Measurements from ENCODE around the gene SETBP1. TPM values are rescaled to one million over a fixed set of nuclear protein-coding genes. Genes with fewer than 3 reads are reported as not detected.

The SETBP1 gene
- total RNA-seq, 2 donors from 2014 or later = 17.3 to 20.1 TPM

DNA sequence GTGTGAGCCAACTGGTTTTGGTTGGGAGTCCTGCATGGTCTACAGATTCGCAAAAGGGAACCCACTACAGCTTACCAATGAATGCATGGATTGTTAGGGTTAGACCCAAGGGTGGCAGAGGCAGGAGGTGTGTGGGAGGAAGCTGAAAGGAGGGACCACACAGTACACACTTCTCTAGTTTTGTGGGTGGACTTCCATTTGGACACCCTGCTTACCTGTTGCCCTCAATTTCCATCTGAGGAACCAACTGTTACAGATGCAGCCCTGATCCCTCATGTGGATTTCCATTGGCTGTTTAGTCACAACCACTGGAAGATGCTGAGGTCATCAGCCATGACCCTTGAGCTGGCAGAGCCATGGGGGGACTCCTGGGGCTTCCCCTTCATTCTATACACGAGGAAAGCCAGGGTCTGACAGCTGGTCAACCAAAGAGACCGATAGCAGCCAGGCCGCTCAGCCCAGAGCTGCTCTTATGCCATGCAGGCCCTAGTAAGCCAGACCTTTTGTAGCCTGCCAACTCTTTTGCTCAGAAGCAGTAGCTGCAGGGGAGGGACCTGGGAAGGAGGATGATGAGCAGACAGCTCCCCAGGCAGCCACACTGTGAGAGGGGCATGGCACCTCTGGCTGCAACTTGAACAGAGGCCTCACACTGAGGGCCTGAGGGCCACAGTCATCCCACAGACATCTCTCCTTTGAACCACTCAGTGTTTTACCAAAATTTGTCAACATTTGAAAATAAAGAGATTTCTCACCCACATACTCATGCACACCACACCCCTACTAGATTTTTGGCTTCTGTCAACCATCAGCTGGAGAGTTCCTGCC is 162.1 kb downstream of the SETBP1 start:
- no peak overlapping the region for H3K27ac ChIP-seq (ENCODE audit: low read depth, low read length)
- H3K4me3 ChIP-seq (ENCODE audit: low read length) = no peak overlapping the region
- H3K9me3 ChIP-seq (ENCODE audit: control insufficient read depth, low read length) = no peaks in the 10 kb centered on the region
- TF ChIP-seq, protein P1, sequence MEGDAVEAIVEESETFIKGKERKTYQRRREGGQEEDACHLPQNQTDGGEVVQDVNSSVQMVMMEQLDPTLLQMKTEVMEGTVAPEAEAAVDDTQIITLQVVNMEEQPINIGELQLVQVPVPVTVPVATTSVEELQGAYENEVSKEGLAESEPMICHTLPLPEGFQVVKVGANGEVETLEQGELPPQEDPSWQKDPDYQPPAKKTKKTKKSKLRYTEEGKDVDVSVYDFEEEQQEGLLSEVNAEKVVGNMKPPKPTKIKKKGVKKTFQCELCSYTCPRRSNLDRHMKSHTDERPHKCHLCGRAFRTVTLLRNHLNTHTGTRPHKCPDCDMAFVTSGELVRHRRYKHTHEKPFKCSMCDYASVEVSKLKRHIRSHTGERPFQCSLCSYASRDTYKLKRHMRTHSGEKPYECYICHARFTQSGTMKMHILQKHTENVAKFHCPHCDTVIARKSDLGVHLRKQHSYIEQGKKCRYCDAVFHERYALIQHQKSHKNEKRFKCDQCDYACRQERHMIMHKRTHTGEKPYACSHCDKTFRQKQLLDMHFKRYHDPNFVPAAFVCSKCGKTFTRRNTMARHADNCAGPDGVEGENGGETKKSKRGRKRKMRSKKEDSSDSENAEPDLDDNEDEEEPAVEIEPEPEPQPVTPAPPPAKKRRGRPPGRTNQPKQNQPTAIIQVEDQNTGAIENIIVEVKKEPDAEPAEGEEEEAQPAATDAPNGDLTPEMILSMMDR (conservative IDR thresholded peaks at IDR 0.05) = no peak
- H3K4me1 ChIP-seq (ENCODE audit: control insufficient read depth, insufficient read depth, low read length) = peaks cover 7% of the 10 kb centered on the region
- H3K27me3 ChIP-seq (ENCODE audit: control insufficient read depth, insufficient read depth, low read length, poor library complexity, severe bottlenecking) = no peaks in the 10 kb centered on the region
- WGBS, 2 experiments (ENCODE audit: insufficient coverage in 1 of 2, insufficient read length in 1 of 2) = 96 to 100% methylated on average over 4 of the region's 4 CpGs
- H3K9me3 Mint-ChIP-seq = no peaks in the 10 kb centered on the region
- H3K4me3 Mint-ChIP-seq = no peak overlapping the region
- peaks cover 23% of the 10 kb centered on the region for H3K4me1 Mint-ChIP-seq
- H3K9ac ChIP-seq (ENCODE audit: extremely low read depth, low read length, poor library complexity, severe bottlenecking) = no peak overlapping the region
- H3K27me3 Mint-ChIP-seq (ENCODE audit: insufficient read depth) = peaks cover 2% of the 10 kb centered on the region
- DNase-seq = no peak
- peaks cover 2% of the 10 kb centered on the region for H3K36me3 Mint-ChIP-seq (ENCODE audit: low read depth)
- no peaks in the 10 kb centered on the region for H3K36me3 ChIP-seq (ENCODE audit: control insufficient read depth, insufficient read depth, low read length)
- no peak overlapping the region for H3K27ac Mint-ChIP-seq

DNA sequence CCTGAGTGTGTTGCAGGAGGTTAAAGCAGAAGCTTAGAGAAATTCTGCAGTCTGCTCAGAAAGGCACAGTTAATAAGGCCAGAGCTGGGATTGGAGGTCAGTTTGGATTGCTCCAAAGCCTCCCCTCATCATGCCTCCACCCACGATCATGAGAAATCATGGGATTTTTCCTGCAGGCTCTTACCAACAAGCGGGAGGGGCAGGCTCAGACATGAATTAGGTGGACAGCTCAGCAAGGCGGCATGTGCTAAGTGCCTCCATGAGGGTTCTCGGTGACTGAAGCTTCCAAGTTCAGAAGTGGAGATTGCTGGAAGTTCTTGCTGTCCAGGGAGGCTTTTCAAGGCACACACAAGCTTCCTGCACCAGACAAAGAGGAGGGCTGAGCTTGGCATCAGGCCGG is 163.8 kb downstream of the SETBP1 start:
- H3K27me3 Mint-ChIP-seq (ENCODE audit: insufficient read depth) = peaks cover 2% of the 10 kb centered on the region
- DNase-seq = no peak
- Histone ChIP-seq H3K4me1 (ENCODE audit: control insufficient read depth, insufficient read depth, low read length) (peaks cover 1% of the 10 kb centered on the region), H3K27me3 (ENCODE audit: control insufficient read depth, insufficient read depth, low read length, poor library complexity, severe bottlenecking) (no peaks in the 10 kb centered on the region), H3K4me3 (ENCODE audit: low read length) (no peak overlapping the region), H3K36me3 (ENCODE audit: control insufficient read depth, insufficient read depth, low read length) (no peaks in the 10 kb centered on the region), H3K9me3 (ENCODE audit: control insufficient read depth, low read length) (no peaks in the 10 kb centered on the region), H3K9ac (ENCODE audit: extremely low read depth, low read length, poor library complexity, severe bottlenecking) (no peak overlapping the region), H3K27ac (ENCODE audit: low read depth, low read length) (no peak overlapping the region)
- peaks cover 2% of the 10 kb centered on the region for H3K36me3 Mint-ChIP-seq (ENCODE audit: low read depth)
- H3K27ac Mint-ChIP-seq = no peak overlapping the region
- H3K9me3 Mint-ChIP-seq = no peaks in the 10 kb centered on the region
- TF ChIP-seq, protein P1 (conservative IDR thresholded peaks at IDR 0.05) = no peak
- 93 to 100% methylated on average over 4 to 5 of the region's 5 CpGs for WGBS, 2 experiments (ENCODE audit: insufficient coverage in 1 of 2, insufficient read length in 1 of 2)
- peaks cover 19% of the 10 kb centered on the region for H3K4me1 Mint-ChIP-seq
- H3K4me3 Mint-ChIP-seq = no peak overlapping the region

DNA sequence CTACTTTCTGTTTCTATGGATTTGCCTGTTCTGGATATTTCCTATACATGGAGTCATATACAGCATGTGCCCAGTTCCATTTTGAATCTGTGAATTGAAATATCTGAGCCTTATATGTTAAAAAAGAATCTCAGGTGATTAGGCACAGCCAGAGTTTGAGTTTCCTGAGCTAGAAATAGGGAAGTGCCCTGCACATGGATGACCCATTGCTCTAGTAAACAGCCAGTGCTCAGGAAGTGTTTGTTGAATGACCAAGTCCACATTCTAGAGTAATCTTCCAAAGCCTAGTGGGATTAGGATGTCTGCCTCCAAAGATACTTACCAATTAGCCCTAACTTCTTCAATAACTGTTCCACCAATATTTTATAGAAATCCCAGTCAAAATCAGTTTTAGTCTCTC is 165.8 kb downstream of the SETBP1 start:
- Histone ChIP-seq H3K27ac (ENCODE audit: low read depth, low read length) (no peak overlapping the region), H3K36me3 (ENCODE audit: control insufficient read depth, insufficient read depth, low read length) (no peaks in the 10 kb centered on the region), H3K27me3 (ENCODE audit: control insufficient read depth, insufficient read depth, low read length, poor library complexity, severe bottlenecking) (no peaks in the 10 kb centered on the region), H3K9ac (ENCODE audit: extremely low read depth, low read length, poor library complexity, severe bottlenecking) (no peak overlapping the region), H3K4me1 (ENCODE audit: control insufficient read depth, insufficient read depth, low read length) (no peaks in the 10 kb centered on the region), H3K9me3 (ENCODE audit: control insufficient read depth, low read length) (no peaks in the 10 kb centered on the region), H3K4me3 (ENCODE audit: low read length) (no peak overlapping the region)
- TF ChIP-seq, protein P1 (conservative IDR thresholded peaks at IDR 0.05) = no peak
- no peak overlapping the region for H3K27ac Mint-ChIP-seq
- peaks cover 2% of the 10 kb centered on the region for H3K36me3 Mint-ChIP-seq (ENCODE audit: low read depth)
- no peaks in the 10 kb centered on the region for H3K9me3 Mint-ChIP-seq
- peaks cover 2% of the 10 kb centered on the region for H3K27me3 Mint-ChIP-seq (ENCODE audit: insufficient read depth)
- peaks cover 16% of the 10 kb centered on the region for H3K4me1 Mint-ChIP-seq
- H3K4me3 Mint-ChIP-seq = no peak overlapping the region
- DNase-seq = no peak

Data from endodermal cell (in vitro differentiated cells).